ENCODE measurements around the gene EED.
A peak's percentile ranks its signal among the peaks of the same experiment; 100 is the strongest.

The EED gene, protein sequence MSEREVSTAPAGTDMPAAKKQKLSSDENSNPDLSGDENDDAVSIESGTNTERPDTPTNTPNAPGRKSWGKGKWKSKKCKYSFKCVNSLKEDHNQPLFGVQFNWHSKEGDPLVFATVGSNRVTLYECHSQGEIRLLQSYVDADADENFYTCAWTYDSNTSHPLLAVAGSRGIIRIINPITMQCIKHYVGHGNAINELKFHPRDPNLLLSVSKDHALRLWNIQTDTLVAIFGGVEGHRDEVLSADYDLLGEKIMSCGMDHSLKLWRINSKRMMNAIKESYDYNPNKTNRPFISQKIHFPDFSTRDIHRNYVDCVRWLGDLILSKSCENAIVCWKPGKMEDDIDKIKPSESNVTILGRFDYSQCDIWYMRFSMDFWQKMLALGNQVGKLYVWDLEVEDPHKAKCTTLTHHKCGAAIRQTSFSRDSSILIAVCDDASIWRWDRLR

GRCh38 chr11:86244522-86245368, at the start of gene EED:
Gene EED, plus strand, starts transcription at chr11:86244753. Its CDS starts 477 bp downstream, at chr11:86245230.
- DNase-seq (ENCODE audit: low spot score): peak; percentile 97

DNA sequence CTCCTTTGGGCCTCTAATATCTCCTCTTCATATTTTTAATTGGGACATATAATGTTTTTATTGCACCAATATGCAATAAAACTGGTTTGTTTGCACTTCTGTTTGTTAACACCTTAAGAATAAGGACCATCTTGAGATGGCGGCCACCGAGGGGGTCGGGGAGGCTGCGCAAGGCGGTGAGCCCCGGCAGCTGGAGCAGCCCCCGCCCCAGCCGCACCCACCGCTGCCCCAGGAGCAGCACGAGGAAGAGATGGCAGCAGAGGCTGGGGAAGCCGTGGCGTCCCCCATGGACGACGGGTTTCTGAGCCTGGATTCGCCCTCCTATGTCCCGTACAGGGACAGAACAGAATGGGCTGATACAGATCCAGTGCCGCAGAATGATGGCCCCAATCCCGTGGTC, 49.6 kb upstream of the EED start:
- DNase-seq (ENCODE audit: low spot score): no peak

DNA sequence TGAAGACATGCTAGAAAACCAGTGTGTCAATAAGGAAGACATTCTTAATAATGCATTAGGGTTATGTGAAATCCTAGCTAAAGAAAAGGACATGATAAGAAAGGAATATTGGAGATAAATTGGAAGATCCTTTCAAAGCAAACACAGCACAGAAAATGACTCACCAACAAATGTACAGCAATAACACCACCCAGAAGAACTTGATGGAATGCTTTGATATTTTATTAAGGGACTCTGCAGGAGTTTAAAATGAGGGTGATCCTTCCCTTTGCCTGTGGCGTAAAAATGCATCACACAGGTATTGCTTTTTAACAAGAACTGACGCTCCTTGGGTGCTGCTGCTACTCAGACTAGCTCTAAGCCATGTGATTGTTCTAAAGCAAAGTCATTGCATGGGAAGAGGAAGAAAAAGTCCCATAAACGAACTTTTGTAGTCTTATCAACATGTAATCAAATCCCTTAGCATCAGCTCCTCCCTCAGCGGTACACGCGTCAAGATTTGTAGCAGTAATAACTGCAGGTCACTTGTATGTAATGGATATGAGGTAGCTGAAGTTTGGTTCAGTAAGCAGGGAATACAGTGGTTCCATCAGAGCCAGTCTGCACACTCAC, 48.4 kb upstream of the EED start:
- DNase-seq (ENCODE audit: low spot score): no peak

DNA sequence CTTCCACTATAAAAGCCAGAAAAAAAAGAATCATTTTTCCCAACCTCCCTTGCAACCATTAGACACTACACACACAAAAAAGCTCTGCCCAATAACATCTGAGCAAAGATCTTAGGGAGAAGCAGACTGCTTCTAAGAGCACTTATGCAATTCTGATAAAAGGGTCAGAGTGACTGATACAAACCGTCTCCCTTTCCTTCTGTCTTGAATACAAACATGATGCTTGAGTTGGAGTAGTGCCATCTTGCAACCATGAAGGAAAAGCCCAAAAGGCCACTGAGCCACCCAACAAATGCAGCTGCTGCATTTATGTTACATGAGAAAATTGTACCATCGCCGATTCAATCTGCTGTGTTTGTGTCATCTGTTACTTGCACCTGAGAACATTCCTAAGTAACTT, 47.6 kb upstream of the EED start:
- DNase-seq (ENCODE audit: low spot score): no peak

GRCh38 chr11:86197448-86197847, 47.1 kb upstream of the EED start:
- no peak for DNase-seq (ENCODE audit: low spot score)

GRCh38 chr11:86198139-86198538, 46.4 kb upstream of the EED start:
- no peak for DNase-seq (ENCODE audit: low spot score)

GRCh38 chr11:86199354-86199753, 45.2 kb upstream of the EED start:
- no peak for DNase-seq (ENCODE audit: low spot score)

DNA sequence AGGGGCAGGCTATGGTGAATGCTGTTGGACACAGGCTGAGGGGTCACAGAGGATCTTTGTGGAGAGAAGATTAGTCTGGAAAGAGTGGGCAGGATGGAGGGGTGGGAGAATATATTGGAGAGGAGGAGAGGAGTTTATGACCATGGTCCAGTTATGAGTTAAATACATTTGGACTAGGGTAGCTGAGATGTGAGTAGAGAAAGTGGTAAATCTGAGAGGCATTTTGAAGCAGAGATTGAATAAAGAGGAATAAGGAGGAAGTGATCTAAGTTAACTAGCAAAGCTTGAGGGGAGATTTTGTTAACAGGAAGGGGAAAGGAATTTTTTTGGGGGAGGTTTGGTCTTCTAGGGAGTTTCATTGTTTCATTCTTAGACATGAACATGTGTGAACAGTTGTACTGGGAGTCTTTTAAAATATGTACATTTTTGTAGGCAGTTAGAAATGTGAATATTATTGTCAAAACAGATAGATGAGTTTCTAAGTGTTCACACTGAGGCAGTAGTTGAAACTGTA, 43.1 kb upstream of the EED start:
- DNase-seq (ENCODE audit: low spot score): no peak

GRCh38 chr11:86202013-86202336, 42.6 kb upstream of the EED start:
- DNase-seq (ENCODE audit: low spot score): peak; percentile 15

- DNase-seq (ENCODE audit: low spot score): no peak
Observed at GRCh38 chr11:86204356-86204755, 40.2 kb upstream of the EED start.

GRCh38 chr11:86205421-86206336, 38.9 kb upstream of the EED start:
- no peak for DNase-seq (ENCODE audit: low spot score)

GRCh38 chr11:86206337-86206695, 38.2 kb upstream of the EED start:
- DNase-seq (ENCODE audit: low spot score): no peak

DNA sequence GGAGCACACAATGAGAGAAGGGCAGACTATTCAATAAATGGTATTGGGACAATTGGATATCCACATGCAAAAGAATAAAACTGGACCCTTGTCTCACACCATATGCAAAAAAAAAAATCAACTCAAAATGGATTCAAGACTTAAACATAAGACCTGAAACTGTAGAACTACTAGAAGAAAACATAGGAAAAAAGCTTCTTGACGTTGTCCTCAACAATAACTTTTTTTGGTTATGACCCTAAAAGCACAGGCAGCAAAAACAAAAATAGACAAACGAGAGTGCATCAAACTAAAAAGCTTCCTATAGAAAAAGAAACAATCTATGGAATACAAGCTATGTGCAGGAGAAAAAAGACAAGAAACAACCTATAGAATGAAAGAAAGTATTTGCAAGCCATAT, 37.1 kb upstream of the EED start:
- DNase-seq (ENCODE audit: low spot score): no peak

DNA sequence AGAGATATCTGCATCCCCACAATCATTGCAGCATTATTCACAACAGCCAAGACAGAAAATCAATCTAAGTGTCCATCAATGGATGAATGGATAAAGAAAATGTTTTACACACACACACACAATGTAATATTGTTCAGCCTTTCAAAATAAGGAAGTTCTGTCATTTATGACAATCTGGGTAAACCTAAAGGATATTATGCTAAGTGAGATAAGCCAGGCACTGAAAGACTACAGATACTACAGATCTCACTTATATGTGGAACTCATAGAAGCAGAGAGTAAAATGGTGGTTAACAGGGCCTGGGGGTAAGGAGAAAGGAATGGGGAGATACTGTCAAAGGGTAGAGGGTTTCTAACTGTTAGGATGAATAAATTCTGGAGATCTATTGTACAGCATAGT, 36.0 kb upstream of the EED start:
- DNase-seq (ENCODE audit: low spot score): no peak

DNA sequence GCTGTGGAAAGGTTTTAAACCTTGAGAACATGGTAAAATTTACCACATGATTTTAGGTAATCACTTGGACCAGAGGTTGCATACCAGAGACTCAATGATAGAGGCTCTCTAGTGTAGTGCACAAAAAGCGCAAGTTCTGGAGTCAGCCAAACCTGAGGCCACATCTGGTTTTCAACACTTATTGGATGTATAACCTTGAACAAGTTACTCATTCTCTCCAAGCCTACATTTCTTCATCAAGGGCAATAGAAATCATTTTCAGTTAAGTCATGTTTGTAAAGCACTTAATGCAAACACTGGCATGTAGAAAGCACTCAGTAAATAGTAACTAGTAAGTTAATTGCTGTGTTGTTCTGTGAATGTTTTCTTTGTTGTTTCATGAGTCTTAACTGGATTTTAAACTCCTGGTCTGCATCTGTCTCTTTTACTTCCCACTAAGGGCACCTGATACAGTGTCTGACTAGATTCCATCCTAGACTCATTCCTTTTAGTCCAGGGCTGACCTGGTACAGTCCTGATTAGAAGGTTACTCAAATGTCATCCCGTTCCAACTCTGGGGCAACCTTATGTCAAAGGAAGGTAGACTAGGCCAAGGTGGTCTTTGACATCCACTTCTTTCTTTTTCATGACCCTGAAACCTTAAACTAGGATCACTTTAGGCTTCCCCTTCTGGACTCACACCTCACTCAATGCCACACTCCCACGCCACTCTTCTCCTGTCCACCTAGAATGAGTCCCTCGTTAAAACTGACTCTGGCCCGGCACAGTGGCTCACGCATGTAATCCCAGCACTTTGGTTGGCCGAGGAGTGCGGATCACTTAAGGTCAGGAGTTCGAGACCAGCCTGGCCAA, 34.5 kb upstream of the EED start:
- no peak for DNase-seq (ENCODE audit: low spot score)

DNA sequence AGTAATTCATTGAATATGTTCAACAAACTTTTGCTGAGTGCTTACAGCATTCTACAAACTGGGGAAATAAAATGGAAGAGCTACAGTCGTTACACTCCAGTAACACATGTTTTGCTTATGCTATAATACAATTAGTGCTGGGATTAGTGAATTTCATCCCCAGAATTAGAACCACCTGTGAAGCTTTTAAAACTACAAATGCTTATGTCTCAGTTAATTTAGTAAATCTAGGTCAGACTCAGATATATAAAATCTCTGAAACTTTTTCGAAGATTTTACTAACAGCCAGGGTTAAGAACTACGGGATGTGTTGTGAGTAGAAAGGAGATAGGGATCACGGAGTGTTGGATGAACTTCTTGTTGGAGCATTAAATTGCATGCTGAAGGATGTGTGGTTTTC, 33.7 kb upstream of the EED start:
- no peak for DNase-seq (ENCODE audit: low spot score)

GRCh38 chr11:86211619-86212018, 32.9 kb upstream of the EED start:
- DNase-seq (ENCODE audit: low spot score): no peak

DNA sequence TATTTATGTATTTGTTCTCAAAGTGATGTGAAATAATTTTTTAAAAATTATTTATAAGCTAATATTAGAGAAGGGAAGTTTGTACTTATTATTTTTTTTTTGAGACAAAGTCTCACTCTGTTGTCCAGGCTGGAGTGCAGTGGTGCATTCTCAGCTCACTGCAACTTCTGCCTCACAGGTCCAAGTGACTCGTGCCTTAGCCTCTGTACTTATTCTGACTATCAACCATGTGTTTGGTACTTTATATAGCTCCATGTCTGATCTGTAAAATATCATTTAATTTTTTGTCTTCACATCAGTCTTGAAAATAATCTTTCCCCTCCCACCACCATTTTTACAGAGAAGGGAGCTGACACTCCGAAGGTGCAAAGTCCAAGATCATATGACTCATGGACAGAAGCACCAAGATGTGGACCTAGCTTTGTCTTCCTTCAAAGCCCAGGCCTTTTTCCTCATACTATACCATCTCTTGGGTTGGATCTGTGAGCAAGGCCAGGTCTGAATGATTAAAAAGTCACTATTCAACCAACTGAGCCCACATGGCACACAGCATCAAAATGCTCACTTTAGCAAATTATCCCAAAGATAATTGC, 32.4 kb upstream of the EED start:
- peak; percentile 39 for DNase-seq (ENCODE audit: low spot score)

DNA sequence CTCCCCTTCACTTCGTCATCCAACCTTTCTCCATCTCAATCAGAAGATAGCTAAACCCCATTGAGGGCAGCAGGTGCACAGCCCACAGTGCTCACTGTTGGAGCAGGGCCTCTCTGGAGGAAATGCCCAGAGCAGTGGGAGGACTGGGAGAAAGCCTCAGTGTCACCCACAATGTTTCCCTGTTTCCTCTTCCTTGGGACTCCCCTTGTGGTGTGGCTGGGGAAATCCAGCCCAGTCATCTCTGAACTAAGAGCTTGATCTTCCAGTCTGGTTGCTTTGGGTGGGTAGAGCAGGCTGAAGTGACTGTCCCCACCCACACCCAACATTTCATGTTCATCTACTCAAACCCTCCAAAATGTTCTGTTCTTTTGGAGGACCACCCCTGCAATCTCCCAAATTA, 29.8 kb upstream of the EED start:
- DNase-seq (ENCODE audit: low spot score): peak; percentile 49

All from kidney tubule cell (primary cell).